ENCODE data around the gene NCKAP1.

NCKAP1 gene

DNA sequence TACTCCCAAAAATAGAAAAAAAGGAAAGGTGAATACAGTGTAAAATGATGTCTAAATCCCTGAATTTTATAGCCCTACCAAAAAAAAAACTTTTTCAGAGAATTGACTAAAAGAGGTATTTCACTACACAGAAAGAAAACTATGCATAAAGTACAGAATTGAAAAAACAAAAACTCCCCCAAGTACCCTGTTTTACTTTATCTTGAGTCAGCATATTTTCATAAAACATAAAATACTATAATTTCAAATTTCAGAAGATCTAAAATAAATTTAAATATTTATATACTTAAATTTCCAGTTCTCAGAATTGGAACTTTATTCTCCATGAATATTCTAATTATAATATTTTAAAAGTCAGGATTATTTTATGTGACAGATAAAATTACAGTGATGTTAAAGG lies 10.1 kb downstream of the NCKAP1 start:
- TF ChIP-seq, protein P1, sequence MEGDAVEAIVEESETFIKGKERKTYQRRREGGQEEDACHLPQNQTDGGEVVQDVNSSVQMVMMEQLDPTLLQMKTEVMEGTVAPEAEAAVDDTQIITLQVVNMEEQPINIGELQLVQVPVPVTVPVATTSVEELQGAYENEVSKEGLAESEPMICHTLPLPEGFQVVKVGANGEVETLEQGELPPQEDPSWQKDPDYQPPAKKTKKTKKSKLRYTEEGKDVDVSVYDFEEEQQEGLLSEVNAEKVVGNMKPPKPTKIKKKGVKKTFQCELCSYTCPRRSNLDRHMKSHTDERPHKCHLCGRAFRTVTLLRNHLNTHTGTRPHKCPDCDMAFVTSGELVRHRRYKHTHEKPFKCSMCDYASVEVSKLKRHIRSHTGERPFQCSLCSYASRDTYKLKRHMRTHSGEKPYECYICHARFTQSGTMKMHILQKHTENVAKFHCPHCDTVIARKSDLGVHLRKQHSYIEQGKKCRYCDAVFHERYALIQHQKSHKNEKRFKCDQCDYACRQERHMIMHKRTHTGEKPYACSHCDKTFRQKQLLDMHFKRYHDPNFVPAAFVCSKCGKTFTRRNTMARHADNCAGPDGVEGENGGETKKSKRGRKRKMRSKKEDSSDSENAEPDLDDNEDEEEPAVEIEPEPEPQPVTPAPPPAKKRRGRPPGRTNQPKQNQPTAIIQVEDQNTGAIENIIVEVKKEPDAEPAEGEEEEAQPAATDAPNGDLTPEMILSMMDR (IDR thresholded peaks at IDR 0.05; ENCODE audit: control insufficient read depth, extremely low read depth, insufficient read depth): no peak
- DNase-seq (ENCODE audit: low read depth): no peak
- no peak overlapping the region for H3K4me3 ChIP-seq (ENCODE audit: low read depth, low read length)

DNA sequence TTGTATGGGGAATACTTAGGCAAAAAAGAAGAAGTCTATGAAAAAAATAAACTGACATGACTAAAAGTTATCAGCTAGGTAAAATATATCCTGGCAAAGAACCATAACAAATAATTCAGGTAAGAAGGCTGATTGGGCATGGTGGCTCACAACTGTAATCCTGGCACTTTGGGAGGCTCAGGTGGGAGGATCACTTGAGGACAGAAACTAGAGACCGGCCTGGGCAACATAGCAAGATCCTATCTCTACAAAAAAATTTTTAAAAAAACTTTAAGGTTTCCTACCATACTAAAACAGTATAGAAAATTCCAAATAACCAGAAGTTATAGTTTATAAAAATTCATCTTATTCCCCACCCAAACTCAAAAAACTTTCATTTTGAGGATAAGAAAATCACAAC lies 10.8 kb downstream of the NCKAP1 start:
- no peak for DNase-seq (ENCODE audit: low read depth)
- TF ChIP-seq, protein P1 (IDR thresholded peaks at IDR 0.05; ENCODE audit: control insufficient read depth, extremely low read depth, insufficient read depth): no peak
- H3K4me3 ChIP-seq (ENCODE audit: low read depth, low read length): no peak overlapping the region

DNA sequence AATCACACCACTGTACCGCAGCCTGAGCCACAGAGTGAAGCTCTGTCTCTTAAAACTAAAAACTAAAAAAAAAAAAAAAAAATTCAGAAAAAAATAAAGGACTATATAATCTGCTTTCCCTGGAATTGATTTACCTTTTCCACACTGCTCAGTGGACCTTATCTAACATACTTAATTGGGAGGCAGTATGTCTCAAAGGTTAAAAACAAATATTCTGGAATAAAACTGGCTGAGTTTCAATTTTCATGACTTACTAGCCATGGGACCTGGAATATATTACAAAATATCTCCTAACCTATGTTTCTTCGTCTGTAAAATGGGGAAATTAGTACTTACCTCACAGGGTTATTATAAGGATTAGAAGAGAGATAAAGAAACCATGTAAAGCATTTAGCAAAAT lies 11.8 kb downstream of the NCKAP1 start:
- H3K4me3 ChIP-seq (ENCODE audit: low read depth, low read length): no peak overlapping the region
- TF ChIP-seq, protein P1 (IDR thresholded peaks at IDR 0.05; ENCODE audit: control insufficient read depth, extremely low read depth, insufficient read depth): no peak
- DNase-seq (ENCODE audit: low read depth): no peak

DNA sequence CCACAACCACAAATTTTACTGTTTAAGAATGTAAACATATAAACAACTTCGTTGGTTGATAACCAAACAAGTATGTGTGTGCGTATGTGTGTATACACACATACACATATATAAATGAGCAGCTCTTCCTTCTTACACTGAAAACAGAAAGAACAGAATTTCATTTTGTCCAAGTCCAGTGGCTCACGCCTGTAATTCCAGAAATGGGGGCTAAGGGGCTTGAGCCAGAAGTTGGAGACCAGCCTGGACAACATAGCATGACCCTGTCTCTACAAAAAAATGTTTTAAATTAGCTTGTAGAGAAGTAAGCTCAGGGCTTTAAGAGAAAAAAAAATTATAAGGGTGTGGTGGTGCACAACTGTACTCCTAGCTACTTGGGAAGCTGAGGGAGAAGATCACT lies 12.3 kb downstream of the NCKAP1 start:
- no peak overlapping the region; the same call in 1 of the 2 replicates for H3K4me3 ChIP-seq (ENCODE audit: low read depth, low read length)
- TF ChIP-seq, protein P1 (IDR thresholded peaks at IDR 0.05; ENCODE audit: control insufficient read depth, extremely low read depth, insufficient read depth): no peak
- DNase-seq (ENCODE audit: low read depth): no peak

DNA sequence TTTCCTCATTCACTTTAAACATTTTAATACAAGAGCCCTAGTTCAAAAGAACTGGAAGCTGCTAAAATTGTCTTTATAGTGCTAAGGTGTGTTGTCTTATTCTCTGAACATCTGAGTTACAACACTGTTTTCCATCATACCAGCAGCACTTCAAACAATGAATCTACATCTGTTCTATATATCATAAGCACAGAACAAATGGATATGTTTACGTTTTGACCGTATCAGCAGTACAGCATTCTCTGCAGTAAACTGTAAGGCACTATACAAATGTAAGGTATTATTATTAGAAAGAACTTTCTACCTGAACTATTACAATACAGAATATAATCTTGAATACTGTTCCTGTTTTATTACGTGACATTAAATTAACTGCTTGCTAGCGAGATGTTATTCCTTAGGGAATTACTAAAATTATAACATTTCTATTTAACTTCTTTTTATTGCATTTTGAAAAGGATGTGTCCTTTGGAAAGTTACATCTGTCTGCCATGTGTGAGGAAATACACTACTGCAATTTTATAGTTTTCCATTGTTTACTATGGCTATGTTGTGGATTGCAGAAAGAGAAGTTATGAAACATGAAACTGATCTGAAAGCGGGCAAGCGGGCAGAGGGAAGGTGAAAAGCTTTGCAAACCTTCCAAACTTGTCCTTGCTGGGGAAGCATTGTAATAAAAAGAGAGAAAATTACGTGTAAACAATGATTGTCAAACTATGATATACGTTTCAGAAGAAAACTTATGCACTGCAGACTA lies 13.7 kb downstream of the NCKAP1 start:
- TF ChIP-seq, protein P1 (IDR thresholded peaks at IDR 0.05; ENCODE audit: control insufficient read depth, extremely low read depth, insufficient read depth): no peak
- peak overlapping the region; percentile 32 for H3K4me3 ChIP-seq (ENCODE audit: low read depth, low read length)
- DNase-seq (ENCODE audit: low read depth): no peak

DNA sequence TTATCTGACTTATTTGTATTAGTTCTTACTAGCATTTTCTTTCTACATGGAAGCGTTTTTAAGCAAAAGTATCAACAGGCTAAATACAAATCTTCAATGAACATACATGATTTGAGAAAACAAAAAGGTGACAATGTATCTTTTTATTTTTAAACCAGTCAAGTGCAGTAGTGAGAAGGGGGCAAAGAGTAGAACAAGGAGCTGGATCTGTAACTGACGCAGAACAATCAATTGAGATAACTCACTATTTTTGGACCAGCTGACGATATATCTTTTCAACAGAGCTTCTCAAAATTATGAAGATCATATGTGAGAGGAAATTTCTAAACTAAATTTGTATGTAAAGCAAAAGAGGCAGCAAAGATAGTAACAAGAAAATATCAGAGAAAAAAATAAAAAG lies 15.5 kb downstream of the NCKAP1 start:
- TF ChIP-seq, protein P1 (IDR thresholded peaks at IDR 0.05; ENCODE audit: control insufficient read depth, extremely low read depth, insufficient read depth): no peak
- DNase-seq (ENCODE audit: low read depth): no peak
- no peak overlapping the region for H3K4me3 ChIP-seq (ENCODE audit: low read depth, low read length)

DNA sequence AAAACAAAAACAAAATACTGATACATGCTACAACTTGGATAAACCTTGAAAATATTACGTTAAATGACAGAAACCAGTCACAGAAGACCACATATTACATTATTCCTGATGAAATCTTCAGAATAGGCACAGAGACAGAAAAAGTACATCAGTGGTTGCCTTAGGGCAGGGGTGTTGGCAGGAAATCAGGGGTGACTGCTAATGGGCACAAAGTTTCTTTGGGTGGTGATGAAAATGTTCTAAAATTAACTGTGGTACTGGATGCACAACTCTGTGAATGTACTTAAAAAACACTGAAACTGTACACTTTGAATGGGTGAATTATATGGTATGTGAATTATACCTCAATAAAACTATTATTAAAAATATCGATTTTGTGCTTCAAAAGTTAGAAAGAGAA lies 16.6 kb downstream of the NCKAP1 start:
- no peak overlapping the region for H3K4me3 ChIP-seq (ENCODE audit: low read depth, low read length)
- TF ChIP-seq, protein P1 (IDR thresholded peaks at IDR 0.05; ENCODE audit: control insufficient read depth, extremely low read depth, insufficient read depth): no peak
- no peak for DNase-seq (ENCODE audit: low read depth)
